Gastroesophageal sphincter (tissue), 3 donors: Measurements from ENCODE around the gene LAMTOR1.

Experiments
- CTCF ChIP-seq, 4 experiments: fragments of 200-600 bp in 2 of 4; fragments of 450-650 bp in 2 of 4; sonication (generic) in 1 of 4; IDR thresholded peaks; one replicate each; pipeline ENCODE4 v1.5.1; 2017 to 2019; ENCODE audit warnings: antibody characterized with exemption in 4 of 4, mild to moderate bottlenecking in 2 of 4, moderate library complexity in 2 of 4
- POLR2A ChIP-seq, 2 donors: fragments of 450-650 bp; IDR thresholded peaks; one replicate each; pipeline ENCODE4 v1.6.1; 2017; ENCODE audit warnings: antibody characterized with exemption in 2 of 2, mild to moderate bottlenecking in 2 of 2, moderate library complexity in 1 of 2

GRCh38 chr11:72100009-72100408, 3.1 kb downstream of the LAMTOR1 start:
- TF ChIP-seq CTCF (IDR thresholded peaks at IDR 0.05): no peak
- no peak for TF ChIP-seq POLR2A (IDR thresholded peaks at IDR 0.05)
